ENCODE data around the gene ANKRD63. TPM values are rescaled to one million over a fixed set of nuclear protein-coding genes. Genes with fewer than 3 reads are reported as not detected.

ANKRD63 gene
- total and polyA plus RNA-seq, 9 of the 15 experiments (the other 6 are each of a cell fraction or from before 2014, with no cell fraction given): 1.3 to 2.0 (median 1.8) TPM; not detected in 6

DNA sequence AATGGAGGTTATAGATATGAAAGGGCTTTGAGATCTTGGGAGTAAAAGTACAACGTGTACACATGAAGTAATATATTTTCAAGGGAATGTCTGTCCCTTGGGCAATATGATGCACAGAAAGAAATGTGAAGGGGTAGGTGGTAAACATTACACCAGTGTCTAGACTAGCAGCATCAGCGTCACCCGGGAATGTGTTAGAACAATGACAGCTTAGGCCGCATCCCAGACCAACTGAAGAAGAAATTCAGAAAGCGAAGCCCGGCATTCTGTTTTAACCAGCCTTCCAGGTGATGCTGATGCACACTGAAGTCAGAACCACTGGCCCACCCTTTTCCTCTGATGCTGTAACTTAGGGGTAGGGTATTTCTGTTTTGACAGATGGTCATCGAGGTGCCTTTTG lies 46.9 kb upstream of the ANKRD63 start (continued):
- TF ChIP-seq ZNF12 (CRISPR knock-in tag; IDR thresholded peaks at IDR 0.05): no peak
- TF ChIP-seq SNIP1 (IDR thresholded peaks at IDR 0.05; ENCODE audit: low read depth): no peak
- TF ChIP-seq NR1H2 (CRISPR knock-in tag; IDR thresholded peaks at IDR 0.05): no peak
- TF ChIP-seq ZNF143 (CRISPR knock-in tag; IDR thresholded peaks at IDR 0.05): 0 out of 2 replicates have a peak, but pooled peaks have one; percentile 31

DNA sequence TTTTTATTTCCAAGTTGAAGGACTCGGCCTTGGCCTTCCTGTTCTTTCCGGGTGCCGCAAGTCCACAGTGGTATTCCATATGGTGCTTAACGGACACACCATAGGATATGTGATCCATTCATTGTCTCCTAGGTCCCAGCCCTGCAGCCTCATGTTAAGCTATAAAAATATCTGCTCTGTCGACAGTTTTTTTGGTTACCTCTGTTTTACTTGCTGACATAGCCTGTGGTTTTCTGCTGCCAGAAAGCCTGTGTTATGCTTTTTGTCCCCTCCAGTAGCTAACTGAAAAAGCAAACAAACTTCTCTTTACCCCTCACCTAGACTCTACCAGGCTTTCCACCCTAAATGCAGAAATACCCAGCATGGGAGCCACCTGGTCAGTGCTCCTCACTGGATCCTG lies 45.9 kb upstream of the ANKRD63 start:
- no peak for FAIRE-seq
- H3K9ac ChIP-seq (ENCODE audit: insufficient read depth in 1 of 2, low read depth in 2 of 2, low read length in 2 of 2): no peak overlapping the region; a peak in 1 of 4 replicates
- no peaks in the 10 kb centered on the region for H3K9me3 ChIP-seq (replicated peaks; ENCODE audit: control insufficient read depth, insufficient read depth, low read depth, low read length)
- H3K9me1 ChIP-seq (ENCODE audit: control insufficient read depth, insufficient read depth, low read length): no peaks in the 10 kb centered on the region
- DNase-seq (ENCODE audit: extremely low read depth in 1 of 4, low spot score in 3 of 4): no peak
- 80% methylated on average over 5 of the region's 5 CpGs for WGBS (ENCODE audit: insufficient coverage, low coverage, missing lambda C conversion rate)
- no peak overlapping the region for H2AFZ ChIP-seq (ENCODE audit: low read depth, low read length)
- intact Hi-C loops (cut with micrococcal nuclease): no loop called here
- peak; percentile 69 for TF ChIP-seq ZNF316 (IDR thresholded peaks at IDR 0.05)
- peak; percentile 45; the same call in 1 of the 2 replicates for TF ChIP-seq C11orf30 (IDR thresholded peaks at IDR 0.05; ENCODE audit: low read depth)
- peak; percentile 33 for TF ChIP-seq MAFF (IDR thresholded peaks at IDR 0.05; ENCODE audit: low read length)
- TF ChIP-seq, protein P1, sequence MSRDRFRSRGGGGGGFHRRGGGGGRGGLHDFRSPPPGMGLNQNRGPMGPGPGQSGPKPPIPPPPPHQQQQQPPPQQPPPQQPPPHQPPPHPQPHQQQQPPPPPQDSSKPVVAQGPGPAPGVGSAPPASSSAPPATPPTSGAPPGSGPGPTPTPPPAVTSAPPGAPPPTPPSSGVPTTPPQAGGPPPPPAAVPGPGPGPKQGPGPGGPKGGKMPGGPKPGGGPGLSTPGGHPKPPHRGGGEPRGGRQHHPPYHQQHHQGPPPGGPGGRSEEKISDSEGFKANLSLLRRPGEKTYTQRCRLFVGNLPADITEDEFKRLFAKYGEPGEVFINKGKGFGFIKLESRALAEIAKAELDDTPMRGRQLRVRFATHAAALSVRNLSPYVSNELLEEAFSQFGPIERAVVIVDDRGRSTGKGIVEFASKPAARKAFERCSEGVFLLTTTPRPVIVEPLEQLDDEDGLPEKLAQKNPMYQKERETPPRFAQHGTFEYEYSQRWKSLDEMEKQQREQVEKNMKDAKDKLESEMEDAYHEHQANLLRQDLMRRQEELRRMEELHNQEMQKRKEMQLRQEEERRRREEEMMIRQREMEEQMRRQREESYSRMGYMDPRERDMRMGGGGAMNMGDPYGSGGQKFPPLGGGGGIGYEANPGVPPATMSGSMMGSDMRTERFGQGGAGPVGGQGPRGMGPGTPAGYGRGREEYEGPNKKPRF (IDR thresholded peaks at IDR 0.05; ENCODE audit: low read depth, low read length): no peak
- no peak for TF ChIP-seq ZNF561 (CRISPR knock-in tag; conservative IDR thresholded peaks at IDR 0.05)
- no peak for TF ChIP-seq RAD21 (CRISPR knock-in tag; conservative IDR thresholded peaks at IDR 0.05 in 1 of 2, IDR thresholded peaks at IDR 0.05 in 1 of 2)
- no peak for TF ChIP-seq ZNF77 (CRISPR knock-in tag; IDR thresholded peaks at IDR 0.05)
- H3K27me3 ChIP-seq (ENCODE audit: control insufficient read depth in 2 of 2, insufficient read depth in 2 of 2, low read length in 2 of 2): no peaks in the 10 kb centered on the region
- peaks cover 46 to 73% of the 10 kb centered on the region in 2 experiments for H3K4me1 ChIP-seq (replicated peaks in 1 of 2; ENCODE audit: control insufficient read depth in 2 of 2, insufficient read depth in 2 of 2, low read length in 2 of 2)
- ChIA-PET POLR2A (interaction anchor here (0.5 to 5.1 kb wide), 12 partner anchors 9 to 445 kb away, joined by 3 to 30 read pairs (median 4); partner anchors contain the start of gene CCDC9B), CTCF (ENCODE audit: low intra/inter-chr PET ratio) (no interaction called here)
- peaks cover 21% of the 10 kb centered on the region for H3K79me2 ChIP-seq (ENCODE audit: control insufficient read depth, insufficient read depth, low read length)
- no peak overlapping the region for H3K27ac ChIP-seq (ENCODE audit: extremely low read depth, low read depth, low read length)
- no peak for ATAC-seq
- in situ Hi-C loops (cut with MboI): no loop called here
- H4K20me1 ChIP-seq (replicated peaks; ENCODE audit: control insufficient read depth, insufficient read depth, low read length): no peaks in the 10 kb centered on the region; the same call in 1 of the 2 replicates
- peaks cover 38% of the 10 kb centered on the region for H3K36me3 ChIP-seq (ENCODE audit: control insufficient read depth, insufficient read depth, low read length)
- BruUV-seq (replicated peaks): no TSS peak
- no peak overlapping the region for H3K4me3 ChIP-seq
- no peak overlapping the region for H3K4me2 ChIP-seq (ENCODE audit: insufficient read depth, low read length)

Data from K562 (cell line).